Body of pancreas (tissue), 4 donors: Measurements from ENCODE around the gene DNASE1.

ENCODE experiments used
- POLR2A ChIP-seq, 3 donors: fragments of 450-650 bp; IDR thresholded peaks; one replicate each; pipeline ENCODE4 v1.6.1; 2016; ENCODE audit warnings: antibody characterized with exemption in 3 of 3, mild to moderate bottlenecking in 2 of 3
- TF ChIP-seq, protein P1 (sequence below), 7 experiments: fragments of 450-650 bp in 4 of 7; fragments of 200-600 bp in 3 of 7; sonication (generic) in 3 of 7; IDR thresholded peaks; one replicate each; pipeline ENCODE4 v1.5.1; 2016 to 2019; ENCODE audit warnings: antibody characterized with exemption in 7 of 7

DNA sequence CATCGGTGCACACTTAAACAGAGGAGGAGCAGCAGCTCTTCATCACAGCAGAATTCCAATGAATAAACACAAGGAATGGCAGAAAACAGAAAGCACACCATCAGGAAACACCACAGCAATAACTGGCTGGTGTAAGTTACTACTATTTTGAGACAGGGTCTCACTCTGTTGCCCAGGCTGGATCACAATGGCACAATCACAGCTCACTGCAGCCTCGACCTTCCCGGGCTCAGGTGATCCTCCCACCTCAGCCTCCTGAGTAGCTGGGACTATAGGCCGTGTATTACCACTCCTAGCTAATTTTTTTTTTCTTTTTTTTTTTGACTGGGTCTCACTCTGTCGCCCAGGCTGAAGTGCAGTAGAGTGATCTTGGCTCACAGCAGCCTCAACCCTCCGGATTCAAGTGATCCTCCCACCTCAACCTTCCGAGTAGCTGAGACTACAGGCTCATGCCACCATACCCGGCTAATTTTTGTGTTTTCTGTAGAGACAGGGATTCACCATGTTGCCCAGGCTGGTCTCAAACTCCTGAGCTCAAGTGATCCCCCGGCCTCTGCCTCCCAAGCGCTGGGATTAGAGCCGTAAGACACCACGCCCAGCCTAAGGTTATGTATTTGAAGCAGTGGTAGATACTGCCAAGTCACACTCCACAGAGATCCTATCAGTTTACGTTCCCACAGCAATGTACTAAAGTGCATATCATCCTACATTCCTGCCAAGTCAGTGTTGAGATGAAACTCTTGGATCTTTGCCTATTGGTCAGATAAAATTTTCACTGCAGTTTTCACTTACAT lies 42.1 kb downstream of the DNASE1 start:
- no peak for TF ChIP-seq POLR2A (IDR thresholded peaks at IDR 0.05)
- TF ChIP-seq, protein P1, sequence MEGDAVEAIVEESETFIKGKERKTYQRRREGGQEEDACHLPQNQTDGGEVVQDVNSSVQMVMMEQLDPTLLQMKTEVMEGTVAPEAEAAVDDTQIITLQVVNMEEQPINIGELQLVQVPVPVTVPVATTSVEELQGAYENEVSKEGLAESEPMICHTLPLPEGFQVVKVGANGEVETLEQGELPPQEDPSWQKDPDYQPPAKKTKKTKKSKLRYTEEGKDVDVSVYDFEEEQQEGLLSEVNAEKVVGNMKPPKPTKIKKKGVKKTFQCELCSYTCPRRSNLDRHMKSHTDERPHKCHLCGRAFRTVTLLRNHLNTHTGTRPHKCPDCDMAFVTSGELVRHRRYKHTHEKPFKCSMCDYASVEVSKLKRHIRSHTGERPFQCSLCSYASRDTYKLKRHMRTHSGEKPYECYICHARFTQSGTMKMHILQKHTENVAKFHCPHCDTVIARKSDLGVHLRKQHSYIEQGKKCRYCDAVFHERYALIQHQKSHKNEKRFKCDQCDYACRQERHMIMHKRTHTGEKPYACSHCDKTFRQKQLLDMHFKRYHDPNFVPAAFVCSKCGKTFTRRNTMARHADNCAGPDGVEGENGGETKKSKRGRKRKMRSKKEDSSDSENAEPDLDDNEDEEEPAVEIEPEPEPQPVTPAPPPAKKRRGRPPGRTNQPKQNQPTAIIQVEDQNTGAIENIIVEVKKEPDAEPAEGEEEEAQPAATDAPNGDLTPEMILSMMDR (IDR thresholded peaks at IDR 0.05) = no peak
